SK-N-SH treated with all-trans-retinoic acid at 6 μM for 48 hours (cell line): Measurements from ENCODE around the gene EXOC4.

Source experiments
- ATAC-seq: fragments of 200-7000 bp; cut with Tn5 transposase; 3 replicates; pipeline ENCODE4 v1.9.1; 2020; ENCODE audit warnings: mild to moderate bottlenecking, moderate library complexity
- ARNTL ChIP-seq: fragments of 450-650 bp; formaldehyde crosslinking; IDR thresholded peaks from 2 replicates; pipeline ENCODE4 v1.5.0; 2020; ENCODE audit warnings: low read depth, mild to moderate bottlenecking, moderate library complexity, borderline replicate concordance
- BACH2 ChIP-seq: fragments of 250-450 bp; sonication (Bioruptor Pico); IDR thresholded peaks from 2 replicates; pipeline ENCODE4 v1.9.0; 2021; ENCODE audit warnings: mild to moderate bottlenecking, borderline replicate concordance
- CSDC2 ChIP-seq: fragments of 250-450 bp; sonication (Bioruptor Pico); IDR thresholded peaks from 2 replicates; pipeline ENCODE4 v1.5.0; 2020; ENCODE audit warnings: mild to moderate bottlenecking, moderate library complexity
- ESRRG ChIP-seq: fragments of 250-450 bp; sonication (Bioruptor Pico); IDR thresholded peaks from 2 replicates; pipeline ENCODE4 v1.6.1; 2021; ENCODE audit warnings: mild to moderate bottlenecking
- GLIS3 ChIP-seq: fragments of 250-450 bp; sonication (Bioruptor Pico); IDR thresholded peaks from 2 replicates; pipeline ENCODE4 v1.5.0; 2020; ENCODE audit warnings: mild to moderate bottlenecking, moderate library complexity
- ISL1 ChIP-seq: fragments of 250-450 bp; sonication (Bioruptor Pico); IDR thresholded peaks from 2 replicates; pipeline ENCODE4 v2.1.2; 2022; ENCODE audit warnings: mild to moderate bottlenecking, moderate library complexity
- OSR1 ChIP-seq: fragments of 250-450 bp; sonication (Bioruptor Pico); IDR thresholded peaks from 2 replicates; pipeline ENCODE4 v1.8.0; 2022; ENCODE audit warnings: moderate library complexity, mild to moderate bottlenecking, inconsistent platforms
- POU6F1 ChIP-seq: fragments of 250-450 bp; sonication (Bioruptor Pico); IDR thresholded peaks from 2 replicates; pipeline ENCODE4 v1.8.0; 2021; ENCODE audit warnings: low read depth, mild to moderate bottlenecking, moderate library complexity, borderline replicate concordance
- PPARA ChIP-seq: fragments of 250-450 bp; sonication (Bioruptor Pico); IDR thresholded peaks from 2 replicates; pipeline ENCODE4 v1.5.0; 2020; ENCODE audit warnings: mild to moderate bottlenecking, borderline replicate concordance
- RARB ChIP-seq: fragments of 250-450 bp; sonication (Bioruptor Pico); IDR thresholded peaks from 2 replicates; pipeline ENCODE4 v1.8.0; 2021; ENCODE audit warnings: mild to moderate bottlenecking, moderate library complexity
- SNAI2 ChIP-seq: fragments of 250-450 bp; sonication (Bioruptor Pico); IDR thresholded peaks from 2 replicates; pipeline ENCODE4 v1.5.0; 2020; ENCODE audit warnings: mild to moderate bottlenecking, moderate library complexity
- TCF4 ChIP-seq: fragments of 250-450 bp; sonication (Bioruptor Pico); IDR thresholded peaks from 2 replicates; pipeline ENCODE4 v1.8.0; 2021; ENCODE audit warnings: mild to moderate bottlenecking, moderate library complexity, borderline replicate concordance
- TOX ChIP-seq: fragments of 250-450 bp; sonication (Bioruptor Pico); IDR thresholded peaks from 2 replicates; pipeline ENCODE4 v1.8.0; 2021; ENCODE audit warnings: mild to moderate bottlenecking, moderate library complexity, borderline replicate concordance
- TSHZ2 ChIP-seq: fragments of 250-450 bp; sonication (Bioruptor Pico); IDR thresholded peaks from 2 replicates; pipeline ENCODE4 v1.5.0; 2020; ENCODE audit warnings: mild to moderate bottlenecking, moderate library complexity
- ZC3H10 ChIP-seq: fragments of 250-450 bp; sonication (Bioruptor Pico); IDR thresholded peaks from 2 replicates; pipeline ENCODE4 v1.5.1; 2021; ENCODE audit warnings: mild to moderate bottlenecking, moderate library complexity
- ZFP3 ChIP-seq: fragments of 250-450 bp; sonication (Bioruptor Pico); IDR thresholded peaks from 2 replicates; pipeline ENCODE4 v1.5.0; 2020; ENCODE audit warnings: mild to moderate bottlenecking, moderate library complexity
- ZFP30 ChIP-seq: fragments of 450-650 bp; formaldehyde crosslinking; IDR thresholded peaks from 2 replicates; pipeline ENCODE4 v1.5.0; 2022; ENCODE audit warnings: mild to moderate bottlenecking, moderate library complexity
- ZNF565 ChIP-seq: fragments of 450-650 bp; formaldehyde crosslinking; conservative IDR thresholded peaks from 2 replicates; pipeline ENCODE4 v1.5.0; 2020; ENCODE audit warnings: low read depth, mild to moderate bottlenecking, moderate library complexity
- ZNF70 ChIP-seq: fragments of 450-650 bp; formaldehyde crosslinking; IDR thresholded peaks from 2 replicates; pipeline ENCODE4 v1.5.0; 2020; ENCODE audit warnings: mild to moderate bottlenecking, moderate library complexity
- TF ChIP-seq, protein P1 (sequence below): fragments of 250-450 bp; sonication (Bioruptor Pico); IDR thresholded peaks from 2 replicates; pipeline ENCODE4 v1.5.1; 2021; ENCODE audit warnings: mild to moderate bottlenecking, moderate library complexity
- TF ChIP-seq, protein P2 (sequence below): fragments of 250-450 bp; sonication (Bioruptor Pico); IDR thresholded peaks from 2 replicates; pipeline ENCODE4 v1.8.0; 2020; ENCODE audit warnings: mild to moderate bottlenecking, moderate library complexity, borderline replicate concordance
- TF ChIP-seq, protein P3 (sequence below): fragments of 250-450 bp; sonication (Bioruptor Pico); IDR thresholded peaks from 2 replicates; pipeline ENCODE4 v1.5.1; 2020; ENCODE audit warnings: low read depth, mild to moderate bottlenecking, moderate library complexity

The EXOC4 gene

GRCh38 chr7:133571076-133571475, 318.2 kb downstream of the EXOC4 start:
- no peak for ATAC-seq
- TF ChIP-seq ISL1 = no peak
- TF ChIP-seq PPARA (CRISPR knock-in tag) = no peak
- no peak for TF ChIP-seq ESRRG (CRISPR knock-in tag)
- no peak for TF ChIP-seq POU6F1 (CRISPR knock-in tag)
- no peak for TF ChIP-seq ZFP3 (CRISPR knock-in tag)
- TF ChIP-seq BACH2 (CRISPR knock-in tag) = no peak
- TF ChIP-seq OSR1 (CRISPR knock-in tag) = no peak
- no peak for TF ChIP-seq TCF4 (CRISPR knock-in tag)
- no peak for TF ChIP-seq SNAI2 (CRISPR knock-in tag)
- TF ChIP-seq ARNTL (CRISPR knock-in tag) = no peak
- TF ChIP-seq, protein P1, sequence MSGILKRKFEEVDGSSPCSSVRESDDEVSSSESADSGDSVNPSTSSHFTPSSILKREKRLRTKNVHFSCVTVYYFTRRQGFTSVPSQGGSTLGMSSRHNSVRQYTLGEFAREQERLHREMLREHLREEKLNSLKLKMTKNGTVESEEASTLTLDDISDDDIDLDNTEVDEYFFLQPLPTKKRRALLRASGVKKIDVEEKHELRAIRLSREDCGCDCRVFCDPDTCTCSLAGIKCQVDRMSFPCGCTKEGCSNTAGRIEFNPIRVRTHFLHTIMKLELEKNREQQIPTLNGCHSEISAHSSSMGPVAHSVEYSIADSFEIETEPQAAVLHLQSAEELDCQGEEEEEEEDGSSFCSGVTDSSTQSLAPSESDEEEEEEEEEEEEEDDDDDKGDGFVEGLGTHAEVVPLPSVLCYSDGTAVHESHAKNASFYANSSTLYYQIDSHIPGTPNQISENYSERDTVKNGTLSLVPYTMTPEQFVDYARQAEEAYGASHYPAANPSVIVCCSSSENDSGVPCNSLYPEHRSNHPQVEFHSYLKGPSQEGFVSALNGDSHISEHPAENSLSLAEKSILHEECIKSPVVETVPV (CRISPR knock-in tag) = no peak
- TF ChIP-seq ZNF70 (CRISPR knock-in tag) = no peak
- TF ChIP-seq GLIS3 (CRISPR knock-in tag) = no peak

DNA sequence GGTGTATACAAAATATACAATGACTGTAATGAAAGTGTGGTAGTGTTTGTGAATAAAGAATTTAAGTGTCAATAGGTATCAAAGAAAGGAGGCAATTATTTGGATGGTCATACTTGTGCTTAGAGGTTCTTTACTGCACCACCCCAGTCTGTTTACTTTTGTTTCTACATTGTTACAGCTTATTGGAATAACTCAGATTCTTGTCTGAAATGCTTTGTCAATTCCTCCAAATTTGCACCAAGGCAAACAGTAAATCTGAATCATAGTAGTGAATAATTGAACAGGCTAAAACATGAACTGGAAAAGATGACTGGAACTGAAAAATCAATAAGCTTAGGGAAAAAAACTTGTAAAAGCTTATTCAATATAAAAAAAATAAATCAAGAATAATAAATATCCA, 319.2 kb downstream of the EXOC4 start:
- TF ChIP-seq ZNF70 (CRISPR knock-in tag) (no peak), ZFP3 (CRISPR knock-in tag) (no peak), CSDC2 (CRISPR knock-in tag) (no peak), ZNF565 (no peak)
- TF ChIP-seq, protein P2, sequence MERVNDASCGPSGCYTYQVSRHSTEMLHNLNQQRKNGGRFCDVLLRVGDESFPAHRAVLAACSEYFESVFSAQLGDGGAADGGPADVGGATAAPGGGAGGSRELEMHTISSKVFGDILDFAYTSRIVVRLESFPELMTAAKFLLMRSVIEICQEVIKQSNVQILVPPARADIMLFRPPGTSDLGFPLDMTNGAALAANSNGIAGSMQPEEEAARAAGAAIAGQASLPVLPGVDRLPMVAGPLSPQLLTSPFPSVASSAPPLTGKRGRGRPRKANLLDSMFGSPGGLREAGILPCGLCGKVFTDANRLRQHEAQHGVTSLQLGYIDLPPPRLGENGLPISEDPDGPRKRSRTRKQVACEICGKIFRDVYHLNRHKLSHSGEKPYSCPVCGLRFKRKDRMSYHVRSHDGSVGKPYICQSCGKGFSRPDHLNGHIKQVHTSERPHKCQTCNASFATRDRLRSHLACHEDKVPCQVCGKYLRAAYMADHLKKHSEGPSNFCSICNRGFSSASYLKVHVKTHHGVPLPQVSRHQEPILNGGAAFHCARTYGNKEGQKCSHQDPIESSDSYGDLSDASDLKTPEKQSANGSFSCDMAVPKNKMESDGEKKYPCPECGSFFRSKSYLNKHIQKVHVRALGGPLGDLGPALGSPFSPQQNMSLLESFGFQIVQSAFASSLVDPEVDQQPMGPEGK = no peak
- ATAC-seq = no peak

DNA sequence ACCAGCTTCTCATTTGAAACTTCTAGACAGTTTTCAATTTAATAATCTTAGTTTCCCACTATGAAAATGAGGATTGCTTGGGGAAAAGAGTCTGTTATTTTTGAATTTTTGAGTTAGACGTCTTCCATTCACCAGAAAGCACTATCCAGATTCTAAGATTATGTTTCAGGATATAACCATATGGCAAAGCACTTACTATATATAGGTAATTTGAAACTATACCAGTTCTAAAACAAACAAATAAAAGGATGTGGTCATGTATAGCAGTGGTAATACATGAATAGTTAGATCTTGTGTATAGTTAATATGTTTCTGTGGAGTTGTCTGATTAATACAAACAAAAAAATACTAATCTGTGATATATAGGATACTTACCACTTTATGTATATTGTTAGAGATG, 320.0 kb downstream of the EXOC4 start:
- TF ChIP-seq TOX (CRISPR knock-in tag) = no peak
- no peak for TF ChIP-seq ZFP3 (CRISPR knock-in tag)
- no peak for TF ChIP-seq TCF4 (CRISPR knock-in tag)
- no peak for TF ChIP-seq OSR1 (CRISPR knock-in tag)
- no peak for TF ChIP-seq ZNF70 (CRISPR knock-in tag)
- TF ChIP-seq, protein P2 = no peak
- TF ChIP-seq ESRRG (CRISPR knock-in tag) = no peak
- no peak for TF ChIP-seq ZC3H10 (CRISPR knock-in tag)
- TF ChIP-seq ZNF565 = no peak
- no peak for TF ChIP-seq PPARA (CRISPR knock-in tag)
- TF ChIP-seq ZFP30 (CRISPR knock-in tag) = no peak
- TF ChIP-seq RARB (CRISPR knock-in tag) = no peak
- no peak for TF ChIP-seq GLIS3 (CRISPR knock-in tag)
- TF ChIP-seq, protein P3, sequence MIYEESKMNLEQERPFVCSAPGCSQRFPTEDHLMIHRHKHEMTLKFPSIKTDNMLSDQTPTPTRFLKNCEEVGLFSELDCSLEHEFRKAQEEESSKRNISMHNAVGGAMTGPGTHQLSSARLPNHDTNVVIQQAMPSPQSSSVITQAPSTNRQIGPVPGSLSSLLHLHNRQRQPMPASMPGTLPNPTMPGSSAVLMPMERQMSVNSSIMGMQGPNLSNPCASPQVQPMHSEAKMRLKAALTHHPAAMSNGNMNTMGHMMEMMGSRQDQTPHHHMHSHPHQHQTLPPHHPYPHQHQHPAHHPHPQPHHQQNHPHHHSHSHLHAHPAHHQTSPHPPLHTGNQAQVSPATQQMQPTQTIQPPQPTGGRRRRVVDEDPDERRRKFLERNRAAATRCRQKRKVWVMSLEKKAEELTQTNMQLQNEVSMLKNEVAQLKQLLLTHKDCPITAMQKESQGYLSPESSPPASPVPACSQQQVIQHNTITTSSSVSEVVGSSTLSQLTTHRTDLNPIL (CRISPR knock-in tag) = no peak
- TF ChIP-seq ARNTL (CRISPR knock-in tag) = no peak
- TF ChIP-seq TSHZ2 (CRISPR knock-in tag) = no peak
- no peak for TF ChIP-seq CSDC2 (CRISPR knock-in tag)
- no peak for TF ChIP-seq BACH2 (CRISPR knock-in tag)
- no peak for TF ChIP-seq ISL1
- TF ChIP-seq SNAI2 (CRISPR knock-in tag) = no peak
- ATAC-seq = no peak
